Embryonic facial prominence (tissue), 1 donor: ENCODE results near the gene NRF1.

Source experiments
- DNase-seq: peaks from one replicate; pipeline ENCODE4 v3.0.0-alpha.2; 2016; ENCODE audit errors: extremely low spot score

NRF1 gene

DNA sequence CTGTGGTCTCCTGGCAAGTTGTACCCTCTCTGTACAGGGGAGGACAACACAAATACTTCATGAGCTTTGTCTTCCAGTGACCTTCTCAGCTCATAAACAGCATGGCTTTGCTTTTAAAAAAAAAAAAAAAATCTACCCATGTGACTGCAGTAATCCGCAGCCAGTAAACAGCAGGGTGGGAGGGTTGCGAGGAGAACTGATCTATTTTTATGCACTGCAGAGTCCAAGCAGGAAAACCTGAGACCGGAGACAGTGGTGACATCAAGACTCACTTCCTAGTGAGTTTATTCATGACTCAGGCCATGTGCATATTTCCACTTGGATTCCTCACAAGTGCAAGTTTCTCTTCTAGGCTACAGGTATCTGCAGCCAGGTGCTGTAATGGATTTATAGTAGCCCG, 127.9 kb downstream of the NRF1 start:
- no peak for DNase-seq

DNA sequence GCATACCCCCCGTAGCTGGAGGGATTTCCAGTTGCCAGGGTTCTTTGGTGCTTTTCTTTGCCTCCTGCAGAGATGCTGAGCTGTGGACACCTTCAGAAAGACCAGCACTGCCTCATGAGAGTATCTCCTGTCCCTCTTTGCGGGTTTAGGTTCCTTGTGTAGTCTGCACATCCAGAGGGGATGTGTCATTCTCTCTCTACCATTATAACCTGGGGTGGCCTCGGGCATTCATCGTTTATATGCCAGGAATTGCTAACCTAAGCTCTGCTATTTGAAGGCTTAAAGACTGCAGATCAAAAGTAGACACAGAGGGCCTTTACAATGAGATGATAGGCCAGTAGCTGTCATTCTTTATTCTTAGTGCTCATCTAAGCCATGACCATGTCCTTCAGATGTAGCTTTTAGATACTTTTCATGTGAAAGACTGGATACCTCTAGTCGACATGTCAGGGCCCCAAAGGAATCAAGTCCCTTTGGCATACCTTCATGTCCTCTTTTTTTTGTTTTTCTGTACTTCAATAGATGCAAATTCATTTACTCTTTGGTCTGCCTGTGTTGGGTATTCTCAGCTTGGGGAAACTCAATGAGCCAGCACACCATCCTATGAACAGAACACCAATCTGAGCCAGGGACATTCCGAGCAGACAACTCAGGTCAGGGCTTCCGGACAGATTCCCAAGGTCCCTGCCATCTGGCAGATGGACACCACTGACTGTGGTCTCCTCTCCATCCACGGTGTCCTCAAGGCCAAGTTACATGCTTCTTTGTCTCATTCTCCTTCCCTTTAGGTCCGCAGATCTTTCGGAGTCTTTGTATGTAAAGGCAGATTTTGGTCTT, 129.3 kb downstream of the NRF1 start:
- DNase-seq: no peak

GRCh38 chr7:129741743-129742213, 130.3 kb downstream of the NRF1 start:
- DNase-seq: no peak

DNA sequence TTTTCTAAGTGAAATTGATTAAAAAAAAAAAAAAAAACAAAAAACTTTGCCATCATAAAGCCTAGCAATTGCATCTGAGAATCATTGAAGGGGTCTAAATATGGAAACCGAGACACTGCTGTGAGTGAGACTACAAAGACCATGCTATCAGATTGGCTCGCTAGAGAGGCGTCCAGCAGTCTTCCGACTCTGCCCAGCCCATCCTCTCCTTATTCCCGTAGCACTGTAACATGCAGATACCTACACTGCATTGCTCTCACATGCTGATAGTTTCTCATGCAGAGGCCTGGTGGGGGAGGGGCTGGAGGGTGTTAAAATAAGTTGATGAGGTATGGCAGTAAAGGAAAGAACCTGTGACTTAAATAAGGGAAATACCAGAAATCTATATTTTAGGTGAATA, 130.7 kb downstream of the NRF1 start:
- no peak for DNase-seq

- DNase-seq: no peak
These were observed 135.5 kb downstream of the NRF1 start for GRCh38 chr7:129746857-129747529.

DNA sequence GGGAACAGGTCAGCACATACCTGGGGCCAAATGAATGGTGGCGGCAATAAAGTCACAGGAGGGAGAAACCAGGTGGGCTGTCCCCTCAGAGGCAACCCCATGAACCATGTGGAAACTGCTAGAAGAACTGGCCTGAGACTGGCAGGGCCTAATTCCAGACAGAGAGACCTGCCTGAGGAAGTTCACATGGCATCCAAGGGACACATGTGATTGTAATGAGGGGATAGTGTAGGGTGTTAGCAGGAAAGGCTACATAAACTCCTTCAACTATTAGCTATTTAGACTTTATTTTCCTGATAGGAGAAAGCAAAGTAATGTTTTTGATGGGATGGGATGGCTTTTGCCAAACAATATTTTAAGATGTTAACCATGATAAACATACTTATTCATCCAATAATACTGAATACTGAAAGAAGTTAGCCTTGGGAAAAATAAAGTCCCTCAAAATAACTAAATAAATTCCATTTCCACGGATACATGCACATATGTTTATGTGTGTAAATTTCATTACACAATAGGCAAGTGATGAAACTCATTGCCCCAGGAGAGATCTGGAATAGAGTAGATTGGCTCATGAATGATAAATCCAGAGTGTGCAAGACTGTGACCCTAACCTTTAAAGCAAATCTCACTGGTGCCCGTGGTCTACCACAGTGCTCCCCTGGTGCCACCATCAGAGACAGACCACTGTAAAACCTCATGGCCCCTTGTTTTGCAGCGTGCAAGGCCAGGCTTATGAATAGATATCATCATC, 137.0 kb downstream of the NRF1 start:
- no peak for DNase-seq

DNA sequence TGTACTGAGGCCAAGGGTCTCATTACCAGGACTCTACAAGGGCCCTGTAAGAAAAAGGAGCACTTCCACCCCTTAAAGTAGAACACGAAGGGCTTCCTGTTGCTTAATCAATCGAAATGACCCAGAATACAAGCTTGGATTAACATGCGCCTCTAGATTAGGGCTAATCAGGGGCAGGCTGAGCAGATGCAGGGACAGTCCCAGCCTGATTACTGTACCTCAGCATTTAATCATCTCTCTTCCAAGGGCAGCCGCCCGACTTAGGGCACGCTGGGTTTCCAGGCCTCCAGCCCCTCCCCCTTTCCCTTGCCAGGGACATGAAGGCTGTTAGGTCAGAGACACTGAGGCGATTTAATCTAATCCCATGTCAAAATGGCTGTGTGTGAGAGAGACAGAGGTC, 138.6 kb downstream of the NRF1 start:
- no peak for DNase-seq

DNA sequence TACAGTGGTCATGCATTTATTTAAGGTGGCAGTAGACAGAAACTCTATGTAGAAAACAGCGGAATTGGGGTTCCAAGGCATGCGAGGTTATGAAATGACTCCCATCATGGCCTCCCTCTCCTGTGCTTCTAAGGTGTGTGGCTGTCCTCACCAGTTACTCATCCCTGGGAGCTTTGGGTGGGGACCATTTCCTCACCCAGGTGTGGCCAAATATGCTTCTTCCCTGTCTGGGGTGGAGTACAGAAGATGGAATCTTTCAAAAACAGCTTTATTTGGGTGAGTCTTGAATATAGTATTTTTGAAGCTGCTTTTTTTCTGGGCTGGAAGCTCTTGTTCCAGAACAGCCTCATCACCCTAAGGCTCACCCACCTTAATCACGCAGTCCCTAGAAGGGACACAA, 139.0 kb downstream of the NRF1 start:
- DNase-seq: no peak

- DNase-seq: no peak
These were observed 140.4 kb downstream of the NRF1 start for GRCh38 chr7:129751916-129752315.

GRCh38 chr7:129752760-129753159, 141.2 kb downstream of the NRF1 start:
- no peak for DNase-seq

DNA sequence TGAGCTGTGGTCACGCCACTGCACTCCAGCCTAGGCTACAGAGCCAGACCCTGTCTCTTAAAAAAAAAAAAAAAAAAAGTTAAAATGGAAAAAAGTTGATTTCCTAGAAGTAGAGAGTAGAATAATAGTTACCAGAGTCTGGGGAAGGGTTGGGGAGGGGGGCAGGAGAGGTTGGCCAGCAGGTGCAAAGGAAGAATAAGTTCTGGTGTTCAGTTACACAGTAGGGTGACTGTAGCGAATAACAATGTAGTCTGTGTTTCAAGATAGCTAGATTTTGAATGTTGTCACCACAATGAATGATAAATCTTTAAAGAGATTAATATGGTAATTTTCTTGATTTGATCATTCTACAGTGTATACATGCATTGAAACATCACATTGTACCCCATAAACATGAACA, 142.9 kb downstream of the NRF1 start:
- no peak for DNase-seq

DNA sequence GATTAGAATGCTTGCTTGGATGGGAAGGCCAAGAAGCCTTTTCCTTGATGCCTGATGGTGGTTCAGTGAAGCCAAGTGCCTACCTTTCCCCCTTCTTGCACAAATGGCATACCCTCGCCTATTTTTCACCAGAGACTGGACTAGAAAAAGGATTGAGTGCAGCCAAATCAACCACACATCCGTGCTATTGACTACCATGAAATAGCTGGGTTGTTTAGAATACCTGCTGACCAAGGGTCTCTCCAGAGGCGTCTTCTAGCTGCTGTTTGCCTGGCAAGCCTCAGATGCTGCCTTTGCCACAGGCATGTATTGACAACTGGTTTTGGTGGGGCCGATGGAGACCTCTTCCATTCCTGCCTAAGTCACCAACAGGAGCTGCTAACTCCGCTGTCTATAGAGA, 146.5 kb downstream of the NRF1 start:
- DNase-seq: no peak

DNA sequence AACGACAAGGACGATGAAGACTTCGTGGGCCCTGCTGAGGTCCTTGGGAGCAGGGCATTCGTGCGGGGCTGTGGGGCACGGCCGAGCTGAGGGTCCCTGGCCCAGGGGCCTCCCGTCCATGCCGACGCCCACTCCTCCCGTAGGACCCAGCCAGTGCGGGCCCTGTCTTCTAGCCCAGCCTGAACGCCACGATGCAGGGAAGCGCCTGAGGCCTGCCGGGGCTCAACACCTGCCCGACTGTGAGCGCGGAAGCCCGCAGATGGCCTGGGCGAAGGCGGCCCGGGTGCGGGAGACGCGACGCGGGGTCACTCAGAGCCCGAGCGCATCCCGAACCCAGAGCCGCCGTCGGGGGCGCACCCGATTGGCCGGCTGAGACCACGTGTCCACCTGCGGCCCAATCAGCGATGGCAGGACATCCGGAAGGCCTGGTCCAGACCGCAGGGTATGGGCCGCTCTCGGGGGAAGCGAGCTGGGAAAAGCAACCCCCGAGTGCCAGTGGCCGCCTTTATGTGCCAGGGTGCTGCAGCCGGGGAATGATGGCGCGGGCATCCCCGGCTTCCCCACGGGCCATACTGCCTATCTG, 151.0 kb downstream of the NRF1 start:
- DNase-seq: no peak

- no peak for DNase-seq
These were observed 152.9 kb downstream of the NRF1 start for GRCh38 chr7:129764247-129765084.

GRCh38 chr7:129765352-129765751, 153.8 kb downstream of the NRF1 start:
- no peak for DNase-seq

- no peak for DNase-seq
These were observed 155.8 kb downstream of the NRF1 start for GRCh38 chr7:129767120-129768015.

- DNase-seq: no peak
These were observed 157.3 kb downstream of the NRF1 start for GRCh38 chr7:129768614-129769399.

GRCh38 chr7:129769400-129769774, 157.9 kb downstream of the NRF1 start:
- DNase-seq: no peak
